Measurements from ENCODE around the gene PTPN3. TPM values are rescaled to one million over a fixed set of nuclear protein-coding genes. Genes with fewer than 3 reads are reported as not detected.
"Not testable (repeated sequence)": the region's sequence is repeated elsewhere in the genome, so short reads cannot be mapped to it uniquely, and the experiment has no call there.

The PTPN3 gene
- total RNA-seq, 1 donor from 2014 or later: 4.9 TPM

DNA sequence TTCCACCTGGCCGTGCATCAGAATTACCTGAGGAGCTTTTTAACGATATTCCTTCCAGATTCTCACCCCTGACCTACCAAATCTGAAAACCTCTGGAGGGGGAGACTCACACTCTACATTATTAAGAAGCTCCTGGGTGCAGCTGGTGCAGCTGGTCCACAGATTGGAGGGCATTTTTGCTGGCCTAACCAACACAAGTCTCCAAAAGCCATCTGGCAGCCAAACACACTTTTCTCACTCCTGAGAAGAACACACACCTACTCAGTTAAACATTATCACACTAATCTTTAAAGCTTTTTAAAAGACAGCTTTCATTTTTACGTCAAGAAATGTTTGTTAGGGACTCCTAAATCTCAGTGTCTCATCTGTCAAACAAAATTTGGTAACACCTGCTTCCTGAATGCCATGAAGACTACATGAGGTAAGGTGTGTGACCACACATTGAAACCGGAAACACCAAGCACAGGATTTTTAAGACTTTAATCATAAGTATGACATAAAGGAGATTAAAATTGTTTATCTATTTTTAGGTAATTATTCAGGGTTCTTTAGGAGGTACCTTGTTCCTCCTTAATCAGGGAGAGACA is 14.2 kb upstream of the PTPN3 start:
- H3K4me3 Mint-ChIP-seq: no peak overlapping the region
- peaks cover 6% of the 10 kb centered on the region for H3K4me1 Mint-ChIP-seq (ENCODE audit: unreplicated experiment)
- no peak for DNase-seq (ENCODE audit: extremely low spot score, unreplicated experiment)
- TF ChIP-seq, protein P1, sequence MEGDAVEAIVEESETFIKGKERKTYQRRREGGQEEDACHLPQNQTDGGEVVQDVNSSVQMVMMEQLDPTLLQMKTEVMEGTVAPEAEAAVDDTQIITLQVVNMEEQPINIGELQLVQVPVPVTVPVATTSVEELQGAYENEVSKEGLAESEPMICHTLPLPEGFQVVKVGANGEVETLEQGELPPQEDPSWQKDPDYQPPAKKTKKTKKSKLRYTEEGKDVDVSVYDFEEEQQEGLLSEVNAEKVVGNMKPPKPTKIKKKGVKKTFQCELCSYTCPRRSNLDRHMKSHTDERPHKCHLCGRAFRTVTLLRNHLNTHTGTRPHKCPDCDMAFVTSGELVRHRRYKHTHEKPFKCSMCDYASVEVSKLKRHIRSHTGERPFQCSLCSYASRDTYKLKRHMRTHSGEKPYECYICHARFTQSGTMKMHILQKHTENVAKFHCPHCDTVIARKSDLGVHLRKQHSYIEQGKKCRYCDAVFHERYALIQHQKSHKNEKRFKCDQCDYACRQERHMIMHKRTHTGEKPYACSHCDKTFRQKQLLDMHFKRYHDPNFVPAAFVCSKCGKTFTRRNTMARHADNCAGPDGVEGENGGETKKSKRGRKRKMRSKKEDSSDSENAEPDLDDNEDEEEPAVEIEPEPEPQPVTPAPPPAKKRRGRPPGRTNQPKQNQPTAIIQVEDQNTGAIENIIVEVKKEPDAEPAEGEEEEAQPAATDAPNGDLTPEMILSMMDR (conservative IDR thresholded peaks at IDR 0.05): no peak
- H3K27ac Mint-ChIP-seq: no peak overlapping the region
- H3K27me3 Mint-ChIP-seq: peaks cover 10% of the 10 kb centered on the region
- H3K9me3 Mint-ChIP-seq: no peaks in the 10 kb centered on the region
- no peaks in the 10 kb centered on the region for H3K36me3 Mint-ChIP-seq

DNA sequence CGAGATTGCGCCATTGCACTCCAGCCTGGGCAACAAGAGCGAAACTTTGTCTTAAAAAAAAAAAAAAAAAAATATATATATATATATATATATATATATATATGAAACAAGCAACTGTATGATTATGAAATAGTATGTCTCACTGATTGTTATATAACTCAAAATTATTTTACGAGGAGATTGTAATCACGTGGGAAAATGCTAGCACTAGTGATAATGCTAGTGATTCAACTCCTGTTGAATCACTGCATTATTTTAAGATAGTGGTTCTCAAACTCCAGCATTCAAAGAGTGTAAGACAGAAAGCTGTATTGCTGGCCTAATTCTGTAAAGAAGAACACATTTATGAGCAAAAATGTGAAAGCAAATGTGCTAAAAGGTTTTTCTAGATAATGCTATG is 12.4 kb upstream of the PTPN3 start:
- no peak for DNase-seq (ENCODE audit: extremely low spot score, unreplicated experiment)
- H3K36me3 Mint-ChIP-seq: no peaks in the 10 kb centered on the region
- no peaks in the 10 kb centered on the region for H3K9me3 Mint-ChIP-seq
- H3K4me3 Mint-ChIP-seq: no peak overlapping the region
- TF ChIP-seq, protein P1 (conservative IDR thresholded peaks at IDR 0.05): no peak
- no peak overlapping the region for H3K27ac Mint-ChIP-seq
- peaks cover 14% of the 10 kb centered on the region for H3K27me3 Mint-ChIP-seq
- peaks cover 6% of the 10 kb centered on the region for H3K4me1 Mint-ChIP-seq (ENCODE audit: unreplicated experiment)

DNA sequence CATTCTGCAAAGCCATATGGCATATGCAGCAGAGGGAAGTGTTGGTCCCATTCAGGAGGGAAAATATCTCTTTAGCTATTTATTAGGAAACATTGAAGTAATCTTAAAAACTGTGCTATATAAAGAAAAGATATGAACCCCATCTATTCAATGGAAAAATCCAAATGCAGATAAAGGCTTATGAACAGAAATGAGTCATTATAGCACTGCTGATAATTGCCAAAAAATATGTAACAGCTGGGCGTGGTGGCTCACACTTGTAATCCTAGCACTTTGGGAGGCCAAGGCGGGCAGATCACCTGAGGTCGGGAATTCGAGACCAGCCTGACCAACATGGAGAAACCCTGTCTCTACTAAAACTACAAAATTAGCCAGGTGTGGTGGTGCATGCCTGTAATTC is 11.9 kb upstream of the PTPN3 start:
- H3K36me3 Mint-ChIP-seq; H3K27ac Mint-ChIP-seq; H3K4me1 Mint-ChIP-seq (ENCODE audit: unreplicated experiment); H3K4me3 Mint-ChIP-seq; DNase-seq (ENCODE audit: extremely low spot score, unreplicated experiment); H3K9me3 Mint-ChIP-seq: not testable (repeated sequence)
- H3K27me3 Mint-ChIP-seq: peaks cover 14% of the 10 kb centered on the region

DNA sequence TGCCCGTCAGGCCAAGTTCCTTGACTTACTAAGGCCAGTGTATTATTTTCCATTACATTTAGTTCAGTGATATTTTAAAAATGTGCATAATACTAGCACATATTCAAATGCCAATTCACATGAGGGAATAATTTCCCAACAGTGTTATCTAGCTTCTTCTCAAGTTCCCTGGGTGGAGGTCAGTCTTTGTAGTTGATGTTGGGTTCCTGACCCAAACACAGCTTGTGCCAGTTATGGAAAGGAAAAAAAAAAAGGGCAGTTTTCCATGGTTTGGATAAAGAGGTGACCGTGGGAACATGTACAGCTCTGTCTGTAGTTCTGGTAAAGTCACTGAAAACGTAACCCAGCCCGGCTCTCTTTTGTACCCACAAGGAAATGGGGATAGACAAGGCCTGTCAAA is 11.5 kb upstream of the PTPN3 start:
- H3K36me3 Mint-ChIP-seq: no peaks in the 10 kb centered on the region
- no peak overlapping the region for H3K27ac Mint-ChIP-seq
- no peak for DNase-seq (ENCODE audit: extremely low spot score, unreplicated experiment)
- H3K4me3 Mint-ChIP-seq: no peak overlapping the region
- H3K27me3 Mint-ChIP-seq: peaks cover 16% of the 10 kb centered on the region
- TF ChIP-seq, protein P1 (conservative IDR thresholded peaks at IDR 0.05): no peak
- no peaks in the 10 kb centered on the region for H3K9me3 Mint-ChIP-seq
- H3K4me1 Mint-ChIP-seq (ENCODE audit: unreplicated experiment): peaks cover 6% of the 10 kb centered on the region

DNA sequence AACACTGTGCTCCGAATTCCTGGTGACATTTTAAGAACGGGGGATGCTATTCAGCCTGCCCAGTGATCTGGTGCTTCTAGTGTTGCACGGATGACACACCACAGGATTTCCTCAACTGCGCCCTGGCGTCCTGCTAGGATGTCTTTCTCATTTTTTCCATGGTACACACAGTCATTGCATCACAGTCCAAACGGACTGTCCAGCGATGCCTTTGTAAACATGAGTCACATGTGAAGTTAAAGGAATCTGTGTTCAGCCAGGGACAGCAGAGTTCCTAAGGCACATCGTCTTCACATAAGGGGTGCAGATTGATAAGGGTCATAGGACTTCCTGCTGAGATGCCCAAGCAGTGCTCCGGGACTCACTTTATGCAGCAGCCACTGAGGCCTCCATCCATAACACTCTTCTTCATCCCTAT is 9.3 kb upstream of the PTPN3 start:
- no peak for DNase-seq (ENCODE audit: extremely low spot score, unreplicated experiment)
- H3K36me3 Mint-ChIP-seq: no peaks in the 10 kb centered on the region
- H3K4me3 Mint-ChIP-seq: no peak overlapping the region
- TF ChIP-seq, protein P1 (conservative IDR thresholded peaks at IDR 0.05): no peak
- no peak overlapping the region for H3K27ac Mint-ChIP-seq
- H3K4me1 Mint-ChIP-seq (ENCODE audit: unreplicated experiment): peaks cover 6% of the 10 kb centered on the region
- peaks cover 31% of the 10 kb centered on the region for H3K27me3 Mint-ChIP-seq
- no peaks in the 10 kb centered on the region for H3K9me3 Mint-ChIP-seq

DNA sequence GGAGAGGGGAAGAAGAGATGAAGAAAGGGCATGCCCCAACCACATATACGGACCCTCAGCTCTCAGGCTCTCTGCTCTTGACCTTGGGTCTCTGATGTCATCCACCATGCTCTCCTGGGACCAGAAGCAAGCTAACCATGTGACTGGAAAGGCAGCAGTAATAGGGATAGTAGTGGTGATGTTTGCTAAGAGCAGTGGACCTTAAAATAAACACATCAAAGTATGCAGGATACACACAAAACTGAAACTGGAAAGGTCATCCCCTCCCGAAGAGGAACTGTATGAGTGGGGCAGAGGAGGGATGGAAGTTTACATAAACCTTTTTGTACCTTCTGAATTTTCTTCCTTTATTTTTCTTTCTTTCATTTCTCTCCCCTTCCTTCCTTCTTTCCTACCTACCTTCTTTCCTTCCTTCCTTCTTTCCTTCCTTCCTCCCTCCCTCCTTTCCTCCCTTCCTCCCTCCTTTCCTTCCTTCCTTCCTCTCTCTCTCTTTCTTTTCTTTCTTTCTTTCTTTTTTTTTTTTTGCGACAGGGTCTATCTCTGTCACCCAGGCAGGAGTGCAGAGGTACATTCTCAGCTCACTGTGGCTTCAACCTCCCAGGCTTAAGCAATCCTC is 8.1 kb upstream of the PTPN3 start:
- Mint-ChIP-seq H3K27me3 (peaks cover 44% of the 10 kb centered on the region), H3K36me3 (no peaks in the 10 kb centered on the region), H3K4me1 (ENCODE audit: unreplicated experiment) (peaks cover 6% of the 10 kb centered on the region), H3K9me3 (no peaks in the 10 kb centered on the region), H3K27ac (no peak overlapping the region), H3K4me3 (no peak overlapping the region)
- TF ChIP-seq, protein P1 (conservative IDR thresholded peaks at IDR 0.05): no peak
- DNase-seq (ENCODE audit: extremely low spot score, unreplicated experiment): no peak
